ENCODE measurements around the gene ZNF423. TPM values are rescaled to one million over a fixed set of nuclear protein-coding genes. Genes with fewer than 3 reads are reported as not detected.

ZNF423 gene
- polyA plus RNA-seq, 1 donor from 2014 or later, result 4.5 TPM

DNA sequence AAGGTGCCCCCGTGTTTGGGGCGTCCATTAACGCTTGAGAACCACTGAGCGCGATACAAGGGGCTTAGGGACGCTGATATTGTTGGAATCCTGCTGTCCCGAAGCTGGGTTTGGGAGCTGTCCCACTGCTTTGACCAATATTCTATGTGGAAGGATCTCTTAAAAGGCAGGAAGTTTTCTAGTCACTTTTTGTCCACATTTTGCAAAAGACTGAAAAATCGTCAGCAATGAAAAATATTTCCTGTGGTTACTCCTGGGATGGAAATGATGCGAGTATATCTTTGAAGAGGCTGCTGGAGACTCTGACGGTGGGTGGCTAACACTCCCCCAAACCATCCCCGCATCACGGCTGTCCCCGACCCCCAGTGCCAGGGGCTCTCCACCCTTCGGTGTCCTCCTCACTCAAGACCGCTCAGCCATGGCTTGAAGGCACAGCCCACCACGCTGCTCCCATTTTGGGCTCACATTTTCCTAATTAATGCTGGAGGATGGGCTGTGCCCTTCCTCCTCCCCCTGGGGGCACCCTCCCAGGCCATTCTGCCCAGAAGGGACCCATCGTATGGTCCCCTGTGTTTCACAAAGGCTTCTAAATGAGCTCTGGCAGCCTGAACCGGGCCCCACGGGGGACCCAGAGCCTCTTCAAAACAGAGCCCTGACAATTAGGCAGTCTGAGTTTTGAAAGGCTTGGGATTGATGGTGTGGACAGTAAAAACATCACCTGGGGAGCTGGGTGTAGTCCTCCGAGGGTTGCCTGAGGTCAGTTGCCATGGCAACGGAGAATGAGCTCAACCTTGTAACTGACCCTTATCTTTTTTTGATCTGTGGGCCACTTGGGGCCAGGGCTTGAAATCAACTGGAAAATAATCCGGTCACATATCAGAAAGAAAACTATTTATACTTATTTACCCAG lies 323.7 kb downstream of the ZNF423 start:
- Histone ChIP-seq H3K36me3 (ENCODE audit: insufficient read depth, low read length) (no peaks in the 10 kb centered on the region), H3K4me2 (ENCODE audit: low read length) (no peak overlapping the region), H3K27ac (ENCODE audit: low read length) (no peak overlapping the region), H3K4me3 (ENCODE audit: low read length) (no peak overlapping the region), H3F3A (ENCODE audit: insufficient read depth, low read length, poor library complexity, severe bottlenecking) (no peaks in the 10 kb centered on the region), H4K20me1 (ENCODE audit: insufficient read depth) (no peaks in the 10 kb centered on the region), H3K9me2 (ENCODE audit: insufficient read depth, low read length) (no peaks in the 10 kb centered on the region), H3K27me3 (ENCODE audit: insufficient read depth, low read depth, low read length) (no peaks in the 10 kb centered on the region), H3K9ac (ENCODE audit: low read length) (no peak overlapping the region), H2AFZ (ENCODE audit: low read depth, low read length) (no peak overlapping the region), H3K9me3 (ENCODE audit: low read length) (no peaks in the 10 kb centered on the region), H3K79me2 (replicated peaks; ENCODE audit: insufficient read depth, low read length) (peaks cover 4% of the 10 kb centered on the region)
- TF ChIP-seq POLR2AphosphoS5 (IDR thresholded peaks at IDR 0.05) (no peak), RAD21 (conservative IDR thresholded peaks at IDR 0.05) (no peak), EZH2 (IDR thresholded peaks at IDR 0.05; ENCODE audit: borderline replicate concordance, insufficient read depth, low read length, poor library complexity, severe bottlenecking) (no peak), TAF1 (IDR thresholded peaks at IDR 0.05; ENCODE audit: low read depth) (no peak), SMC3 (conservative IDR thresholded peaks at IDR 0.05; ENCODE audit: poor library complexity) (no peak), EP300 (conservative IDR thresholded peaks at IDR 0.05; ENCODE audit: poor library complexity, severe bottlenecking) (no peak), REST (IDR thresholded peaks at IDR 0.05; ENCODE audit: borderline replicate concordance) (no peak)

DNA sequence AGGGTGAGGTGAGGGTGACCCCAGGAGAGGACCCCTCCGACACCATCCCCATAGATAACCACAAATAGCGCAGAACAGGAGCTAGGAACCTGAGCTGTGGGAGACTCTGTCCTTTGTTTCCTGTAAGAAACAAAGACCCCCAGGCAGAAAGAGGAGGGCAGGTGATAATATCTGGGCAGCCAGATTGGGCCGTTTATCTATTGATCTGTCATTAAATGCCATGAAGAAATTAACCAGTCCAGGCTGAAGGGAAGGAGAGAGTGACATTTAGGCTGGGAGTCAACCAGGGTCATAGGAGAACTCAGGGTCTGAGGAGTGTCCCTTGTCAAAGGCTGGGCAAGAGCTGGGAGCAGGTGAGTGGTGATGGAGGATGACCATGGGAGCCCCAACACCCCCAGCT lies 324.5 kb downstream of the ZNF423 start:
- no peaks in the 10 kb centered on the region for H4K20me1 ChIP-seq (ENCODE audit: insufficient read depth)
- H3K4me3 ChIP-seq (ENCODE audit: low read length), result no peak overlapping the region
- peaks cover 4% of the 10 kb centered on the region for H3K79me2 ChIP-seq (replicated peaks; ENCODE audit: insufficient read depth, low read length)
- H3K9ac ChIP-seq (ENCODE audit: low read length), result no peak overlapping the region
- H3K27me3 ChIP-seq (ENCODE audit: insufficient read depth, low read depth, low read length), result no peaks in the 10 kb centered on the region
- no peaks in the 10 kb centered on the region for H3F3A ChIP-seq (ENCODE audit: insufficient read depth, low read length, poor library complexity, severe bottlenecking)
- H3K9me3 ChIP-seq (ENCODE audit: low read length), result no peaks in the 10 kb centered on the region
- H3K9me2 ChIP-seq (ENCODE audit: insufficient read depth, low read length), result no peaks in the 10 kb centered on the region
- no peak overlapping the region for H3K27ac ChIP-seq (ENCODE audit: low read length)
- no peak overlapping the region for H2AFZ ChIP-seq (ENCODE audit: low read depth, low read length)
- no peaks in the 10 kb centered on the region for H3K36me3 ChIP-seq (ENCODE audit: insufficient read depth, low read length)
- H3K4me2 ChIP-seq (ENCODE audit: low read length), result no peak overlapping the region
- TF ChIP-seq POLR2AphosphoS5 (IDR thresholded peaks at IDR 0.05) (no peak), CTCF (IDR thresholded peaks at IDR 0.05; ENCODE audit: poor library complexity, severe bottlenecking) (no peak), EP300 (conservative IDR thresholded peaks at IDR 0.05; ENCODE audit: poor library complexity, severe bottlenecking) (no peak), SMC3 (conservative IDR thresholded peaks at IDR 0.05; ENCODE audit: poor library complexity) (no peak), MXI1 (conservative IDR thresholded peaks at IDR 0.05; ENCODE audit: poor library complexity, severe bottlenecking) (no peak), TAF1 (IDR thresholded peaks at IDR 0.05; ENCODE audit: low read depth) (no peak), EZH2 (IDR thresholded peaks at IDR 0.05; ENCODE audit: borderline replicate concordance, insufficient read depth, low read length, poor library complexity, severe bottlenecking) (no peak), RAD21 (conservative IDR thresholded peaks at IDR 0.05) (no peak), REST (IDR thresholded peaks at IDR 0.05; ENCODE audit: borderline replicate concordance) (no peak)
